ENCODE results near the gene C16orf87.

DNA sequence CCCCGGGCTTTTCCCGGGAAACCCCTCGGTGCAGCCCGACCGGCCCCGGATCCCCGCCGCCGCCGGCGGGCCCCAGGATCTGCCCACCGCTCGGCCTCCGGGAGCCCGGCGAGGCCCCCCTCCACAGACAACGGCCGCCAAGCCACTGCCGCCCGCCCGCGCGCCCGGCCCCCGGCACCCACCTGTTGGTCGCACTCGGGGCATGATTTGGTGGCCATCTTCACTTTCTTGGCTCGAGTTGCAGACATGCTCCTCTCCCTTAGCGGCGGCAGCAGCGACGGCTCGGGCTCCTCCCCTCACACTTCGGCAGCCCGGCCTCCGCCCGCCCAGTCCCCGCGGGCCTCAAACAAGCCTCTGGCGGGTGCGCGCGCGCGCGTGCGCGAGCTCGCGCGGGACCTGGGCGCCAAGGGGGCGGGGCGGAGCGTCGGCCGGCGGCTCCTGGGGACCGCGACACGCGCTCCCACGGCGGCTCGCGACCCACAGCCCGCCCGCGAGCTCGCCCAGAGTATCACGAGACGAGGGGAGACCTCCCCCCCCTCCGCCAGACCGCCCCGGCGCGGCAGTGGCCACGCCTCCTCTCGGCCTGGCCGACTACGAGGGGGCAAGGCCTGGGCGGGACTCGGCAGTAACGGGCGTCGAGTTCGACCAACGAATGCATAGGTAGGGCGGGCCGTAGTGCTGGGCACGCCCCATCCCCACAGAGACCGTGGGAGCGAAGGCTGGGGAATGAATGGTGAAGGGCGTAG is at the start of gene C16orf87:
- TF ChIP-seq POLR2A (IDR thresholded peaks at IDR 0.05) (peak; percentile 21 to 43), CTCF (IDR thresholded peaks at IDR 0.05) (no peak)
